HCT116 (cell line): ENCODE data around the gene IMMP2L. TPM values are rescaled to one million over a fixed set of nuclear protein-coding genes. Genes with fewer than 3 reads are reported as not detected.

ENCODE experiments used
- ATAC-seq: fragments of 200-7000 bp; cut with Tn5 transposase; 2 replicates; pipeline ENCODE4 v1.9.1; 2020; ENCODE audit warnings: mild to moderate bottlenecking, moderate library complexity
- BruUV-seq: library from RNA; stranded (reverse); fragments of 400-500 nt; replicated peaks from 2 replicates; lab custom pipeline; 2021; lab: Mats Ljungman, UMichigan
- CTCF ChIA-PET: fragments of 300-600 bp; sonication (Branson Sonifier 250); formaldehyde crosslinking; loops from one replicate; lab custom pipeline; 2021; ENCODE audit warnings: antibody characterized with exemption; lab: Charles Lee
- POLR2A ChIA-PET: fragments of 300-600, 350-600 bp; sonication (Branson Sonifier 250); formaldehyde crosslinking; loops from one replicate; lab custom pipeline; 2021; ENCODE audit warnings: antibody characterized with exemption; lab: Charles Lee
- RAD21 ChIA-PET, 2 experiments: fragments of 300-600 bp; sonication (Branson Sonifier 250); formaldehyde crosslinking; loops; one replicate each; lab custom pipeline; 2023; ENCODE audit warnings: low total read pairs in 2 of 2; ENCODE audit not compliant: uncharacterized antibody in 2 of 2, unreplicated experiment in 2 of 2, low non-redundant PET in 1 of 2; lab: Charles Lee
- DNase-seq: peaks from one replicate; pipeline ENCODE4 v3.0.0-alpha.2; 2010; ENCODE audit warnings: low read depth, low spot score
- H2AFZ ChIP-seq: fragments of 200-600 bp; shearing (Covaris generic), sonication (generic); 2 replicates; pipeline ENCODE4 v1.6.1; 2017; ENCODE audit warnings: low read depth, mixed run types, mixed read lengths, antibody characterized with exemption, low read length; ENCODE audit not compliant: poor library complexity, severe bottlenecking
- H3K27ac ChIP-seq: 2 replicates; pipeline ENCODE4 v1.5.1; 2012; ENCODE audit warnings: low read depth, low read length
- H3K27me3 ChIP-seq: fragments of 200-600 bp; sonication (generic); 2 replicates; pipeline ENCODE4 v1.6.1; 2016; ENCODE audit warnings: mixed run types, low read length, mixed read lengths; ENCODE audit not compliant: insufficient read depth
- H3K36me3 ChIP-seq, 2 experiments: fragments of 200-500 bp in 1 of 2; fragments of 200-600 bp in 1 of 2; sonication (Bioruptor generic) in 1 of 2; sonication (generic) in 1 of 2; 2 replicates each; pipeline versions ENCODE4 v1.5.1 to v1.6.1; 2014 to 2016; ENCODE audit warnings: low read length in 2 of 2, inconsistent platforms in 1 of 2, mixed read lengths in 1 of 2, mixed run types in 1 of 2; ENCODE audit not compliant: insufficient read depth in 2 of 2, control insufficient read depth in 1 of 2
- H3K4me1 ChIP-seq, 2 experiments: fragments of 200-600 bp in 1 of 2; sonication (generic) in 1 of 2; 2 replicates each; pipeline versions ENCODE4 v1.5.1 to v1.6.1; 2012 to 2017; ENCODE audit warnings: low read length in 2 of 2, inconsistent platforms in 1 of 2, mild to moderate bottlenecking in 1 of 2, mixed read lengths in 1 of 2, mixed run types in 1 of 2, moderate library complexity in 1 of 2; ENCODE audit not compliant: insufficient read depth in 2 of 2, control insufficient read depth in 1 of 2
- H3K4me2 ChIP-seq: fragments of 200-600 bp; sonication (generic); 2 replicates; pipeline ENCODE4 v1.6.1; 2017; ENCODE audit warnings: mixed run types, low read length, mixed read lengths
- H3K4me3 ChIP-seq, 2 experiments: fragments of 200-600 bp in 1 of 2; sonication (generic) in 1 of 2; replicated peaks in 1 of 2; 2 replicates each; pipeline ENCODE4 v1.5.1; 2011 to 2016; ENCODE audit warnings: low read length in 2 of 2, control low read depth in 1 of 2, low read depth in 1 of 2, mild to moderate bottlenecking in 1 of 2, mixed read lengths in 1 of 2, mixed run types in 1 of 2
- H3K79me2 ChIP-seq: fragments of 200-600 bp; sonication (generic); 2 replicates; pipeline ENCODE4 v1.6.1; 2017; ENCODE audit warnings: mild to moderate bottlenecking, mixed run types, low read length, moderate library complexity, mixed read lengths; ENCODE audit not compliant: insufficient read depth
- H3K9ac ChIP-seq: fragments of 200-600 bp; sonication (generic); 2 replicates; pipeline ENCODE4 v1.6.1; 2016; ENCODE audit warnings: low read length, mixed read lengths
- H3K9me2 ChIP-seq: fragments of 200-600 bp; sonication (generic), shearing (Covaris generic); 2 replicates; pipeline ENCODE4 v1.6.1; 2017; ENCODE audit warnings: mixed run types, mild to moderate bottlenecking, moderate library complexity; ENCODE audit not compliant: insufficient read depth
- H3K9me3 ChIP-seq, 2 experiments: fragments of 200-500 bp in 1 of 2; fragments of 200-600 bp in 1 of 2; sonication (Bioruptor generic) in 1 of 2; sonication (generic) in 1 of 2; 2 replicates each; pipeline ENCODE4 v1.6.1; 2014 to 2017; ENCODE audit warnings: low read length in 2 of 2, mixed read lengths in 2 of 2, inconsistent platforms in 1 of 2, low read depth in 1 of 2, mild to moderate bottlenecking in 1 of 2, mixed run types in 1 of 2, moderate library complexity in 1 of 2; ENCODE audit not compliant: control insufficient read depth in 1 of 2, insufficient read depth in 1 of 2
- H4K20me1 ChIP-seq: fragments of 200-600 bp; sonication (generic), shearing (Covaris generic); 2 replicates; pipeline ENCODE4 v1.6.1; 2017; ENCODE audit warnings: mixed run types, mild to moderate bottlenecking, moderate library complexity; ENCODE audit not compliant: insufficient read depth
- CBX3 ChIP-seq: IDR thresholded peaks from 2 replicates; pipeline ENCODE4 v1.6.1; 2012; ENCODE audit warnings: low read depth
- CEBPB ChIP-seq: IDR thresholded peaks from 2 replicates; pipeline ENCODE4 v1.6.1; 2012; ENCODE audit warnings: low read depth
- EGR1 ChIP-seq: IDR thresholded peaks from 2 replicates; pipeline ENCODE4 v1.6.1; 2012; ENCODE audit warnings: low read depth
- EZH2 ChIP-seq: fragments of 200-600 bp; sonication (generic); IDR thresholded peaks from 2 replicates; pipeline ENCODE4 v1.6.1; 2017; ENCODE audit warnings: antibody characterized with exemption, mixed run types
- EZH2phosphoT487 ChIP-seq: fragments of 200-600 bp; IDR thresholded peaks from 2 replicates; pipeline ENCODE4 v1.6.1; 2018; ENCODE audit warnings: antibody characterized with exemption, borderline replicate concordance
- FOSL1 ChIP-seq: IDR thresholded peaks from 2 replicates; pipeline ENCODE4 v1.6.1; 2012; ENCODE audit warnings: low read depth
- JUND ChIP-seq: IDR thresholded peaks from 2 replicates; pipeline ENCODE4 v1.6.1; 2012
- RAD21 ChIP-seq: IDR thresholded peaks from 2 replicates; pipeline ENCODE4 v1.6.1; 2012; ENCODE audit warnings: low read depth, mild to moderate bottlenecking
- SIN3A ChIP-seq: IDR thresholded peaks from 2 replicates; pipeline ENCODE4 v1.6.1; 2012; ENCODE audit warnings: low read depth
- SP1 ChIP-seq: IDR thresholded peaks from 2 replicates; pipeline ENCODE4 v1.6.1; 2012; ENCODE audit warnings: low read depth
- SRF ChIP-seq: IDR thresholded peaks from 2 replicates; pipeline ENCODE4 v1.6.1; 2012; ENCODE audit warnings: low read depth
- YY1 ChIP-seq: IDR thresholded peaks from 2 replicates; pipeline ENCODE4 v1.6.1; 2011; ENCODE audit warnings: low read length, low read depth, moderate library complexity, mild to moderate bottlenecking; ENCODE audit not compliant: insufficient replicate concordance; ENCODE audit errors: extremely low read depth
- ZNF274 ChIP-seq: fragments of 200-500 bp; sonication (Bioruptor generic); IDR thresholded peaks from 2 replicates; pipeline ENCODE4 v1.6.1; 2014; ENCODE audit warnings: mild to moderate bottlenecking, low read depth, low read length, inconsistent platforms
- intact Hi-C: fragments of 100-400 bp; cut with micrococcal nuclease; formaldehyde crosslinking; loops from 2 replicates; pipeline ENCODE4 v1.10.0; 2022
- total RNA-seq: library from RNA; stranded (reverse); gene quantifications from one replicate; pipeline ENCODE4 v1.2.1, GENCODE V29; 2021; ENCODE audit not compliant: unreplicated experiment
- TF ChIP-seq, protein P1 (sequence below): IDR thresholded peaks from 2 replicates; pipeline ENCODE4 v1.6.1; 2012; ENCODE audit warnings: low read depth
- TF ChIP-seq, protein P2 (sequence below), 3 experiments: fragments of 200-600 bp in 1 of 3; sonication (generic) in 1 of 3; IDR thresholded peaks in 2 of 3; conservative IDR thresholded peaks in 1 of 3; 2 replicates each; pipeline ENCODE4 v1.5.1; 2012 to 2017; ENCODE audit warnings: low read depth in 2 of 3, low read length in 2 of 3, antibody characterized with exemption in 1 of 3, borderline replicate concordance in 1 of 3, control low read depth in 1 of 3, mild to moderate bottlenecking in 1 of 3, mixed read lengths in 1 of 3, mixed run types in 1 of 3, moderate library complexity in 1 of 3; ENCODE audit not compliant: insufficient read depth in 1 of 3
- TF ChIP-seq, protein P3 (sequence below): IDR thresholded peaks from 2 replicates; pipeline ENCODE4 v1.6.1; 2011; ENCODE audit warnings: mild to moderate bottlenecking, low read length, moderate library complexity; ENCODE audit not compliant: insufficient replicate concordance; ENCODE audit errors: extremely low read depth
- TF ChIP-seq, protein P4 (sequence below): IDR thresholded peaks from 2 replicates; pipeline ENCODE4 v1.6.1; 2012
- TF ChIP-seq, protein P5 (sequence below): IDR thresholded peaks from 2 replicates; pipeline ENCODE4 v1.6.1; 2012

The IMMP2L gene
- total RNA-seq, 1 experiment from 2014 or later: 21.1 TPM

DNA sequence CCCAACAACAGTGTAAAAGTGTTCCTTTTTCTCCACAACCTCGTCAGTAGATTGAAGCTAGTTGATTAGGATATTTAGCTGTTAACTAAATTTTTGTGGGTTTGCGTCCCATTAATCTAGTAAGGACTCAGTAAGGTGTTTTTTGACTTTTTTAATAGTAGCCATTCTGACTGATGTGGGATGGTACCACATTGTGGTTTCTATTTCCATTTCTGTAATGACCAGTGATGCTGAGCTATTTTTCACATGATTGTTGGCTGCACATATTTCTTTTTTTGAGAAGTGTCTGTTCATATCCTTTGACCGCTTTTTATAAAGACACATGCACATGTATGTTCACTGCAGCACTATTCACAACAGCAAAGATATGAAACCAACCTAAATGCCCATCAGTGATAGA, 476.9 kb downstream of the IMMP2L start (continued):
- TF ChIP-seq, protein P1, sequence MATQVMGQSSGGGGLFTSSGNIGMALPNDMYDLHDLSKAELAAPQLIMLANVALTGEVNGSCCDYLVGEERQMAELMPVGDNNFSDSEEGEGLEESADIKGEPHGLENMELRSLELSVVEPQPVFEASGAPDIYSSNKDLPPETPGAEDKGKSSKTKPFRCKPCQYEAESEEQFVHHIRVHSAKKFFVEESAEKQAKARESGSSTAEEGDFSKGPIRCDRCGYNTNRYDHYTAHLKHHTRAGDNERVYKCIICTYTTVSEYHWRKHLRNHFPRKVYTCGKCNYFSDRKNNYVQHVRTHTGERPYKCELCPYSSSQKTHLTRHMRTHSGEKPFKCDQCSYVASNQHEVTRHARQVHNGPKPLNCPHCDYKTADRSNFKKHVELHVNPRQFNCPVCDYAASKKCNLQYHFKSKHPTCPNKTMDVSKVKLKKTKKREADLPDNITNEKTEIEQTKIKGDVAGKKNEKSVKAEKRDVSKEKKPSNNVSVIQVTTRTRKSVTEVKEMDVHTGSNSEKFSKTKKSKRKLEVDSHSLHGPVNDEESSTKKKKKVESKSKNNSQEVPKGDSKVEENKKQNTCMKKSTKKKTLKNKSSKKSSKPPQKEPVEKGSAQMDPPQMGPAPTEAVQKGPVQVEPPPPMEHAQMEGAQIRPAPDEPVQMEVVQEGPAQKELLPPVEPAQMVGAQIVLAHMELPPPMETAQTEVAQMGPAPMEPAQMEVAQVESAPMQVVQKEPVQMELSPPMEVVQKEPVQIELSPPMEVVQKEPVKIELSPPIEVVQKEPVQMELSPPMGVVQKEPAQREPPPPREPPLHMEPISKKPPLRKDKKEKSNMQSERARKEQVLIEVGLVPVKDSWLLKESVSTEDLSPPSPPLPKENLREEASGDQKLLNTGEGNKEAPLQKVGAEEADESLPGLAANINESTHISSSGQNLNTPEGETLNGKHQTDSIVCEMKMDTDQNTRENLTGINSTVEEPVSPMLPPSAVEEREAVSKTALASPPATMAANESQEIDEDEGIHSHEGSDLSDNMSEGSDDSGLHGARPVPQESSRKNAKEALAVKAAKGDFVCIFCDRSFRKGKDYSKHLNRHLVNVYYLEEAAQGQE: no peak
- TF ChIP-seq ZNF274: no peak
- no peak for TF ChIP-seq JUND
- TF ChIP-seq FOSL1: no peak
- TF ChIP-seq CBX3: no peak
- no peak for TF ChIP-seq EZH2
- no peak for TF ChIP-seq EZH2phosphoT487

DNA sequence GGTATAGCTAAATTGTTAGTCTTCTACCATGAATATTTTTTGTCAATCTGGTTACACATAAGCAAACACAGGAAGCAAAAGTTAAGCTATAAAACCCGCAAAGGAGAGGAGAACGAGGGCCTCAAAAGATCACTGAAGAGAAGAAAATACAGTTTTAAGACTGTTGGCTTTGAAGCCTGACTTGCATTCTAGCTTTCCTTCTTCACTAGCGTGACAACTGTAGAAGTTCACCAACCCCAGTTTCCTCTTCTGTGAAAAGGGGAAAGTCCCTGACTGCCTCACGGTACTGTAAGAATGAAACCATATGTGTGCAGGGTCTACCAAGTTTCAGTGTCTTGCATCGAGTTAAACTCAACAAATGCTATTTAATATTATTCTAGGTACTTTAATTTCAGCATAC, 478.9 kb downstream of the IMMP2L start:
- Histone ChIP-seq H2AFZ (no peak overlapping the region), H3K9me3 (no peaks in the 10 kb centered on the region), H3K27me3 (no peaks in the 10 kb centered on the region), H3K4me2 (no peak overlapping the region), H3K36me3 (no peaks in the 10 kb centered on the region), H3K79me2 (no peaks in the 10 kb centered on the region), H3K9me2 (no peaks in the 10 kb centered on the region), H3K27ac (no peak overlapping the region), H3K4me1 (no peaks in the 10 kb centered on the region), H3K9ac (no peak overlapping the region), H4K20me1 (no peaks in the 10 kb centered on the region), H3K4me3 (no peak overlapping the region)
- CTCF ChIA-PET: no interaction called here
- no peak for ATAC-seq
- POLR2A ChIA-PET: no interaction called here
- RAD21 ChIA-PET: no interaction called here
- no peak for DNase-seq
- no TSS peak for BruUV-seq
- intact Hi-C loops: no loop called here
- TF ChIP-seq, protein P2, sequence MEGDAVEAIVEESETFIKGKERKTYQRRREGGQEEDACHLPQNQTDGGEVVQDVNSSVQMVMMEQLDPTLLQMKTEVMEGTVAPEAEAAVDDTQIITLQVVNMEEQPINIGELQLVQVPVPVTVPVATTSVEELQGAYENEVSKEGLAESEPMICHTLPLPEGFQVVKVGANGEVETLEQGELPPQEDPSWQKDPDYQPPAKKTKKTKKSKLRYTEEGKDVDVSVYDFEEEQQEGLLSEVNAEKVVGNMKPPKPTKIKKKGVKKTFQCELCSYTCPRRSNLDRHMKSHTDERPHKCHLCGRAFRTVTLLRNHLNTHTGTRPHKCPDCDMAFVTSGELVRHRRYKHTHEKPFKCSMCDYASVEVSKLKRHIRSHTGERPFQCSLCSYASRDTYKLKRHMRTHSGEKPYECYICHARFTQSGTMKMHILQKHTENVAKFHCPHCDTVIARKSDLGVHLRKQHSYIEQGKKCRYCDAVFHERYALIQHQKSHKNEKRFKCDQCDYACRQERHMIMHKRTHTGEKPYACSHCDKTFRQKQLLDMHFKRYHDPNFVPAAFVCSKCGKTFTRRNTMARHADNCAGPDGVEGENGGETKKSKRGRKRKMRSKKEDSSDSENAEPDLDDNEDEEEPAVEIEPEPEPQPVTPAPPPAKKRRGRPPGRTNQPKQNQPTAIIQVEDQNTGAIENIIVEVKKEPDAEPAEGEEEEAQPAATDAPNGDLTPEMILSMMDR (IDR thresholded peaks at IDR 0.05 in 2 of 3, conservative IDR thresholded peaks at IDR 0.05 in 1 of 3; ENCODE audit: borderline replicate concordance in 1 of 3, insufficient read depth in 1 of 3, low read depth in 2 of 3, low read length in 2 of 3): no peak
- TF ChIP-seq, protein P3, sequence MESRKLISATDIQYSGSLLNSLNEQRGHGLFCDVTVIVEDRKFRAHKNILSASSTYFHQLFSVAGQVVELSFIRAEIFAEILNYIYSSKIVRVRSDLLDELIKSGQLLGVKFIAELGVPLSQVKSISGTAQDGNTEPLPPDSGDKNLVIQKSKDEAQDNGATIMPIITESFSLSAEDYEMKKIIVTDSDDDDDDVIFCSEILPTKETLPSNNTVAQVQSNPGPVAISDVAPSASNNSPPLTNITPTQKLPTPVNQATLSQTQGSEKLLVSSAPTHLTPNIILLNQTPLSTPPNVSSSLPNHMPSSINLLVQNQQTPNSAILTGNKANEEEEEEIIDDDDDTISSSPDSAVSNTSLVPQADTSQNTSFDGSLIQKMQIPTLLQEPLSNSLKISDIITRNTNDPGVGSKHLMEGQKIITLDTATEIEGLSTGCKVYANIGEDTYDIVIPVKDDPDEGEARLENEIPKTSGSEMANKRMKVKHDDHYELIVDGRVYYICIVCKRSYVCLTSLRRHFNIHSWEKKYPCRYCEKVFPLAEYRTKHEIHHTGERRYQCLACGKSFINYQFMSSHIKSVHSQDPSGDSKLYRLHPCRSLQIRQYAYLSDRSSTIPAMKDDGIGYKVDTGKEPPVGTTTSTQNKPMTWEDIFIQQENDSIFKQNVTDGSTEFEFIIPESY: no peak
- TF ChIP-seq SP1: no peak
- no peak for TF ChIP-seq CEBPB
- TF ChIP-seq RAD21: no peak
- TF ChIP-seq JUND: no peak
- TF ChIP-seq EZH2phosphoT487: no peak
- TF ChIP-seq, protein P4, sequence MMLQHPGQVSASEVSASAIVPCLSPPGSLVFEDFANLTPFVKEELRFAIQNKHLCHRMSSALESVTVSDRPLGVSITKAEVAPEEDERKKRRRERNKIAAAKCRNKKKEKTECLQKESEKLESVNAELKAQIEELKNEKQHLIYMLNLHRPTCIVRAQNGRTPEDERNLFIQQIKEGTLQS: no peak
- TF ChIP-seq YY1: no peak
- no peak for TF ChIP-seq CBX3
- TF ChIP-seq SRF: no peak
- no peak for TF ChIP-seq SIN3A
- TF ChIP-seq EGR1: no peak
- no peak for TF ChIP-seq ZNF274
- TF ChIP-seq, protein P5, sequence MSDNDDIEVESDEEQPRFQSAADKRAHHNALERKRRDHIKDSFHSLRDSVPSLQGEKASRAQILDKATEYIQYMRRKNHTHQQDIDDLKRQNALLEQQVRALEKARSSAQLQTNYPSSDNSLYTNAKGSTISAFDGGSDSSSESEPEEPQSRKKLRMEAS: no peak
- no peak for TF ChIP-seq EZH2
